ENCODE measurements around the gene EZR.

Gene EZR

GRCh38 chr6:158782432-158783166 is 36.6 kb downstream of the EZR start:
- no peak for DNase-seq
- TF ChIP-seq, protein P1, sequence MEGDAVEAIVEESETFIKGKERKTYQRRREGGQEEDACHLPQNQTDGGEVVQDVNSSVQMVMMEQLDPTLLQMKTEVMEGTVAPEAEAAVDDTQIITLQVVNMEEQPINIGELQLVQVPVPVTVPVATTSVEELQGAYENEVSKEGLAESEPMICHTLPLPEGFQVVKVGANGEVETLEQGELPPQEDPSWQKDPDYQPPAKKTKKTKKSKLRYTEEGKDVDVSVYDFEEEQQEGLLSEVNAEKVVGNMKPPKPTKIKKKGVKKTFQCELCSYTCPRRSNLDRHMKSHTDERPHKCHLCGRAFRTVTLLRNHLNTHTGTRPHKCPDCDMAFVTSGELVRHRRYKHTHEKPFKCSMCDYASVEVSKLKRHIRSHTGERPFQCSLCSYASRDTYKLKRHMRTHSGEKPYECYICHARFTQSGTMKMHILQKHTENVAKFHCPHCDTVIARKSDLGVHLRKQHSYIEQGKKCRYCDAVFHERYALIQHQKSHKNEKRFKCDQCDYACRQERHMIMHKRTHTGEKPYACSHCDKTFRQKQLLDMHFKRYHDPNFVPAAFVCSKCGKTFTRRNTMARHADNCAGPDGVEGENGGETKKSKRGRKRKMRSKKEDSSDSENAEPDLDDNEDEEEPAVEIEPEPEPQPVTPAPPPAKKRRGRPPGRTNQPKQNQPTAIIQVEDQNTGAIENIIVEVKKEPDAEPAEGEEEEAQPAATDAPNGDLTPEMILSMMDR (IDR thresholded peaks at IDR 0.05; ENCODE audit: low read depth, low read length), result no peak
- Histone ChIP-seq H3K36me3 (peaks cover 95% of the 10 kb centered on the region), H3K9me3 (no peaks in the 10 kb centered on the region), H3K27me3 (no peaks in the 10 kb centered on the region), H3K4me1 (no peaks in the 10 kb centered on the region), H3K4me3 (ENCODE audit: low read depth, low read length) (no peak overlapping the region)

DNA sequence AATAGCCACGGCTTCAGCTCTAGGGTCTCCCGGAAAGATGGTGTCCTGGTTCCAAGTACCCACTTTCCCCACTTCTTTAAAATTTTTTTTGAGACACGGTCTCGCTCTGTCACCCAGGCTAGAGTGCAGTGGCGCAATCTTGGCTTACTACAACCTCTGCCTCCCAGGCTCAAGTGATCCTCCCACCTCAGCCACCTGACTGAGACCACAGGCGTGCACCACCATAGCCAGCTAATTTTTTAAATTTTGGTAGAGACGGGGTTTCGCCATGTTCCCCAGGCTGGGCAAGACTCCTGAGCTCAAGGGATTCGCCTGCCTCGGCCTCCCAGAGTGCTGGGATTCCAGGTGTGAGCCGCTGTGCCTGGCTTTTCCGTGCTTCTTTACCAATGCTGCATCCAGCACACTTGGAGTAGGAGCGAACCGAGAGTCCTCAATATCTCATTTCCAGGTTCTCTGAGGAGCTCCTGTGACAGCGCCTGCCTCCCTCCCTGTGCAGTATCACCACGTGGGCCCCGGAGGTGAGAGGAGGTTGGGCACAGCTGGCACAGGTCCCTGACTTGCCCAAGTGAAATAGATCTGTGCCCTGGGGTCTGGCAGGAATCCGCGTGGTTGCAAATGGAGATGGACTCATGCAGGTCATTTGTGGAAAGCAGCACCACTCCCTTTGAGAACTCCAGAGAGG is 37.3 kb downstream of the EZR start:
- no peak for DNase-seq
- H3K27me3 ChIP-seq, result no peaks in the 10 kb centered on the region
- no peaks in the 10 kb centered on the region for H3K4me1 ChIP-seq
- no peak overlapping the region for H3K4me3 ChIP-seq (ENCODE audit: low read depth, low read length)
- H3K9me3 ChIP-seq, result no peaks in the 10 kb centered on the region
- TF ChIP-seq, protein P1 (IDR thresholded peaks at IDR 0.05; ENCODE audit: low read depth, low read length), result no peak
- H3K36me3 ChIP-seq, result peaks cover 94% of the 10 kb centered on the region

DNA sequence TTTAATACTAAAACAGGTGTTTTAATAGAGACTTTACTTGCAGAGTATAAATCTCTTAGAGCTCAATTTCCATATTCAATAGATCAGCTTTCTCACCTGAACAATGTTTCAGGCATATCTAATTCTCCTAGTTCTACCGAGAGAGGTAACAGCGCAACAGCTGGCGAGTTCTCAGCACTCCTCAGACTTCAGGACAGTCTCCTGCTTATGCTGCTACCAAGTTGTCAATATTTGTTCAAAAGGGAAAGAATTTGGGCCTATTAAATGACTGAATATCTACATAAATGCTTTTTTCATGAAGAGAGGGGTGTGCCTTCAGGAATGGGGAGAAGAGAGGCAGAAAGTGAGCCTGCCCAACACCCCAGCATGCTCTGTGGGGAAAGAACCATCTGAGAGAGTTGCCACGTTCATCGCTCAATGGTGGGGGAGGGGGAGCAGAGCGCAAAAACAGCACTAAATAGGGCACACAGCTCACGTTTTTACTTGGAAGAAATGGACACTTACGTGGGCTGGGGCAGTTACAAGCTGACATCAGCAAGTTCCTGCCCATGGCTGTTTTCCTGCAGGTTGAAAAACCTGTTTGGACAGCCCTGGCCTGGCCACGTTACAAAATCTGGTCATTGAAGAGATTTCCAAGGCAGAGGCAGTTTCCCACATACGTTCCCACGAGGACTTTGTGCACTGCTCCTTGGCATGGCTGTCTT is 38.0 kb downstream of the EZR start:
- TF ChIP-seq, protein P1 (IDR thresholded peaks at IDR 0.05; ENCODE audit: low read depth, low read length), result no peak
- H3K36me3 ChIP-seq, result peaks cover 94% of the 10 kb centered on the region
- no peaks in the 10 kb centered on the region for H3K9me3 ChIP-seq
- no peak overlapping the region for H3K4me3 ChIP-seq (ENCODE audit: low read depth, low read length)
- no peaks in the 10 kb centered on the region for H3K27me3 ChIP-seq
- DNase-seq, result no peak
- H3K4me1 ChIP-seq, result no peaks in the 10 kb centered on the region

- TF ChIP-seq, protein P1 (IDR thresholded peaks at IDR 0.05; ENCODE audit: low read depth, low read length), result no peak
- Histone ChIP-seq H3K27me3 (no peaks in the 10 kb centered on the region), H3K9me3 (no peaks in the 10 kb centered on the region), H3K4me1 (no peaks in the 10 kb centered on the region), H3K4me3 (ENCODE audit: low read depth, low read length) (no peak overlapping the region), H3K36me3 (peaks cover 94% of the 10 kb centered on the region)
- DNase-seq, result no peak
Observed at GRCh38 chr6:158780246-158780884, 38.8 kb downstream of the EZR start.

DNA sequence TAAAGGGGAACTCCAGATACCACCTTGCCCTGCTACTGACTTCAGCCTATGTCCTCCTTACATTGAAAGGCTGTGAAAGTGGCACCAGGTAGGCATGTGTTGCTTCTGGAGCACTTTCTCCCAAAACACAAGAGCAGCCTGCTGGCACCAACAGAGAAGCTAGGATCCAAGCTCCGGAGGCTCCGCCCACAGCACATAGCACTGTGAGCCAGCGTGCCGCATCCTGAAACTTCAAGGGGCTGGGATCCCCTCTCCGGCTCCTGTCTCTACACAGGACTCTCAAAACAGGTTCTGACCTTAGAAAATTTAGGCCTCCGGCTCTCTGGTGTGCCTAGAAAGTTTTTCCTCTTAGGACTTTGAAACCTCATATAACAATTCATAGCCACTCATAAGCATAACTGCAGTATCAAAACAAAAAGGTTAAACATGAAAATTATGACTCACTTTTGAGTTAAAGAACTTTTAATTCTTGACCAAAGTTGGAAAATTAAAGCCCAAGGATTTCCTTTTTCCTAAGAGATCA is 41.1 kb downstream of the EZR start:
- DNase-seq, result no peak
- Histone ChIP-seq H3K36me3 (peaks cover 85% of the 10 kb centered on the region), H3K9me3 (no peaks in the 10 kb centered on the region), H3K27me3 (no peaks in the 10 kb centered on the region), H3K4me1 (no peaks in the 10 kb centered on the region), H3K4me3 (ENCODE audit: low read depth, low read length) (no peak overlapping the region)
- TF ChIP-seq, protein P1 (IDR thresholded peaks at IDR 0.05; ENCODE audit: low read depth, low read length), result no peak
